GM10266 (cell line): ENCODE results near the gene RIC8B.
A peak's percentile ranks its signal among the peaks of the same experiment; 100 is the strongest.

ENCODE experiments used
- DNase-seq: peaks from one replicate; pipeline ENCODE4 v3.0.0; 2012; ENCODE audit errors: extremely low spot score
- TF ChIP-seq, protein P1 (sequence below): IDR thresholded peaks from 2 replicates; pipeline ENCODE4 v1.5.1; 2012; ENCODE audit warnings: mild to moderate bottlenecking, low read depth; ENCODE audit not compliant: control insufficient read depth, insufficient read depth; ENCODE audit errors: missing control alignments

RIC8B gene

DNA sequence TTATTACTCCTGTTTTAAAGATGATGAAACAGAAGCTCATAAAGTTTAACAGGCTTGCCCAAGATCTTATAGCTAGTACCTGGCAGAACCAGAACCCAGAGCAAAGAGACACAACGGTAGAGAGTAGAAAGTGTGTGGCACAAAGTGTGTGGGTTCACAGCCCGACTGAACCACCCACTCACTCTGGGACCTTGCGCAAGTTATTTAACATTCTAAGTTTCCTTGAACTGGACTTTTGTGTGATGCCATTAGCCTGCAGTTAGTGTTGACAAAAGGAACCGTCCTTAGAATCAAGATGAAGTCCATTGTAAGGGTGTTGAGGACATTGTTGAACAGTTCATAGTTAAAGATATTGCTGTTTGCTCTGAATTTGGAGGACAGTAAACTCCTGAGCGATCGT is 29.9 kb upstream of the RIC8B start:
- TF ChIP-seq, protein P1, sequence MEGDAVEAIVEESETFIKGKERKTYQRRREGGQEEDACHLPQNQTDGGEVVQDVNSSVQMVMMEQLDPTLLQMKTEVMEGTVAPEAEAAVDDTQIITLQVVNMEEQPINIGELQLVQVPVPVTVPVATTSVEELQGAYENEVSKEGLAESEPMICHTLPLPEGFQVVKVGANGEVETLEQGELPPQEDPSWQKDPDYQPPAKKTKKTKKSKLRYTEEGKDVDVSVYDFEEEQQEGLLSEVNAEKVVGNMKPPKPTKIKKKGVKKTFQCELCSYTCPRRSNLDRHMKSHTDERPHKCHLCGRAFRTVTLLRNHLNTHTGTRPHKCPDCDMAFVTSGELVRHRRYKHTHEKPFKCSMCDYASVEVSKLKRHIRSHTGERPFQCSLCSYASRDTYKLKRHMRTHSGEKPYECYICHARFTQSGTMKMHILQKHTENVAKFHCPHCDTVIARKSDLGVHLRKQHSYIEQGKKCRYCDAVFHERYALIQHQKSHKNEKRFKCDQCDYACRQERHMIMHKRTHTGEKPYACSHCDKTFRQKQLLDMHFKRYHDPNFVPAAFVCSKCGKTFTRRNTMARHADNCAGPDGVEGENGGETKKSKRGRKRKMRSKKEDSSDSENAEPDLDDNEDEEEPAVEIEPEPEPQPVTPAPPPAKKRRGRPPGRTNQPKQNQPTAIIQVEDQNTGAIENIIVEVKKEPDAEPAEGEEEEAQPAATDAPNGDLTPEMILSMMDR = no peak
- no peak for DNase-seq

DNA sequence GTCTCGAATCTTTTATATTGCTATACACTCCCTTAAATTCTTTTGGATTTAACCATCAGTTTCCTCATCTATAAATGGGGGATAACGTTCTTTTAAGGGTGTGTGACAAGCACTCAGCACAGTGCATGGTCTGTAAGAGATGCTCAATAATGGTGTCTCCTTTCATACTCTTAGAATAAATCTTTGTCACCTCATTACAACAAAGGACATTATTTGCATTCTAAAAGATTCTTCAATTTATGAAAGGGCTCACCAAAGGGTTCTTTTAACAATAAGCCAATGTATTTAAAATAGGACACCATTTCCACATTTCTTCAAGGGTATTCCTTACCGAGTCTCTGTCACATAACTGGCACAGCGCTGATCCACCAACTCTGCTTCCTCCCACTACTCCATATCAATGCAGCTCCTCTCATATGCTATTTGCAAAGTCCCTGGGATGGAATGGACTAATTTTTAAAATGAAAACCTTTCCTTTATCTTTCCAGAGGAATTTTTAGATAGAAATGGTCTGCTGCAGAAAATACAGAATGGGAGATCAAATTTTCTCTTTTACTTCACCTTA is 29.2 kb upstream of the RIC8B start:
- TF ChIP-seq, protein P1 = no peak
- DNase-seq = no peak

DNA sequence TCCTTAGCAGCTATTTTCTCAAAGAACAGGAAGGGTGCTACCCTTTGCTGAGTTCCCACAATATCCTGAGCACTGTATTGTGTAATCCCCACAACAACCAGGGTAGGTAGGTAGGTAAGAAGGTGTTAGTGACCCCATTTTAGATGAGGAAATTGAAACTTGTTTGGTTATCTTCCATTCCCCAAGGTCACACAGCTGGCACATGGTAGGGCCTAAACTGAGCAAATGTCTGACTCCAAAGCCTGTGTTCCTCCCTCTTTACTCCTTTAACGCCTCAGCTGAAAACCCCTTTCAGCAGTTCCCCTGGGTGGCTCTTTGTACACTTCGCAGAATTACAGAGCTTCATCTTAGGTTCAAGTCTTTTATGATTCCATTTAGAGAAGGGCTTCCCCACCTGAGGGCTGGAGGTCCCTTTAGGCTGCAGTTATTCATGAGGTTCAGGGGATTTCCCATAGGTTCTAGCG is 26.5 kb upstream of the RIC8B start:
- TF ChIP-seq, protein P1 = no peak
- no peak for DNase-seq

DNA sequence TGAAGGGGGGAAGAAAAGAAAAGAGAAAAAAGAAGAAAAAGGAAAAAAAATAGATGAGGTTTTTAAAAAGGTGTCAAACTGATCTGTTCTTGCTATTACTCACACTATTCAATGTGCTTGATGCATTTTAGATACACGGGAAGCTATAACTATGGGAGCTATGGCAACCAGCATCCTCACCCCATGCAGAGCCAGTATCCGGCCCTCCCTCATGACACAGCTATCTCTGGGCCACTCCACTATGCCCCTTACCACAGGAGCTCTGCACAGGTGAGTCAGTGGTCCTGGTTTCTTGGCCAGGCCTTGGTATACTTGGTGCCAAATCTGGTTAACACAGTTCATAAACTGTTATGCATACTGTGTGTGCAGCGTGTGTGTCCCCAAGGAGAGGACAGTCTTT is 24.0 kb upstream of the RIC8B start:
- TF ChIP-seq, protein P1 = no peak
- no peak for DNase-seq

DNA sequence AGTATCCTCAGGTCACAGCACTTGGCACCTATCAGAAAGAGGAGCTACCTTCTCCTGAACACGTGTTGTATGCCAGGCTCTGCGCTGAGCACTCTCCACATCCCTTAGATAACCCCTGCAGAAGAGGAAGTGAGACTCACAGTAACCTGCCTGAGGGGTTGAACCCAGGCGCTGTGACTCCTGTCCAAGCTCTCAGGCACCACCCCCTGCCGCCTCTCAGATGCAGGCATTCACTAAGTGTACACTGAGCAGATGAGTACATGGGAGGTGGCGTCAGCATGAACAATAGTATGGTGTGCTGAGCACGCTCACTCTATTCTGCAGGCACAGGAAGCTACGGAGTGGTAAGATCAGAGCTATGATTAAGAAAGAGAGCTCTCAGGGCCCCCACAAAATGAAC is 21.0 kb upstream of the RIC8B start:
- TF ChIP-seq, protein P1 = no peak
- DNase-seq = peak; percentile 69

DNA sequence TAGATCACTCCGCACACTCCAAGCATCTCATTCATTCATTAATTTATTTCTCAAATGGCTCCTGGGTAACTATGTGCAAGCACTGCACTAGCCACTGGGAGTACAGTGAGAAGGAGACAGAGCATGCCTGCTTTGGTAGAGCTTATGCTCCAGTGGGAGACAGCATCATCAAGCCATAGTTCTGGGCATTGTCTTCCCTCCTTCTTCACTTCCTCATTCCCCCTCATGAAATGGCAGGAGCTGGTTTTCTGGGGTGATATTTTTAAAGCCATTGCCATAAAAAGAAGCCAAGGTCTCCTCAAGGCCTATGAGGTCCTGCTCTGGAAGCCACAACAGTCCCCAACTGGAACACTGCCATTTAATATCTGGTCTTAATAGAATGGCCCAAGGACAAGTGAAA is 20.2 kb upstream of the RIC8B start:
- TF ChIP-seq, protein P1 = no peak
- no peak for DNase-seq

DNA sequence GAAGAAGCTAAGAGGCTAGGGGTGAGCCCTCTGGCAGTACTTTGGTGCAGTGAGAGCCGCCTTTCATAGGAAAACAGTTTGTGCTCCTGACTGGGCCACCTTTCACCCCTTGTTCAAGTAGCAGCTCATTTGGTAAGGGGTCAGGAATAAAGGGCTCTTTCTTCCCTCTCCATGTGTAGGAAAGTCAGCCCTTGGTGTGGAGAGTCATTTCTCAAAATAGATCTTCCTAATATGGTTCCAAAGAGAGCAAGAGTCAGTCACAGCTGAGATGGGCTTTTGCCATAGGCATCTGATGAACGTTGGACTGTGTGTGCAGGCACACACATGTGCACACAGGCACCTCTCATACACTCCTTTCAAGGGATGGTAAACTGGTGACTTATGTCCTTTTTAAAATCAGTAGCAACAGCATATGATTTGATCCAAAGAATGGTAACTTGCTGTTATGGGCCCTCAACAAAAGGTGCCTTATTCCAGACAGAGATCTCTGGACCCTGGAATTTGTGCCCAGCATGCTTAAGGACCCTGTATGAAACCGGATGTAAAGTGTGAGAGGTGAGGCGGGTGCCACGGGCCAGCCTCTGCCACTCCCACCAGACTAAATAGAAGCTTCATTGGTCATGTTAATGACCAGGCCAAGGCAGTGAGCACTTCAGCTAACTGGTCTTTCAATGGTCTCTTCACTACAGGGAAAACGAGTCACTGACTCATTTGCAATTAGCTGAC is 16.7 kb upstream of the RIC8B start:
- TF ChIP-seq, protein P1 = no peak
- DNase-seq = no peak
